Measurements from ENCODE around the gene MYOD1.

GRCh38 chr11:17714870-17715269 lies 4.5 kb upstream of the MYOD1 start:
- TF ChIP-seq CTCF (IDR thresholded peaks at IDR 0.05) (no peak), POLR2AphosphoS5 (IDR thresholded peaks at IDR 0.05) (no peak), POLR2A (IDR thresholded peaks at IDR 0.05) (no peak)
